Astrocyte (in vitro differentiated cells and primary cell): ENCODE measurements around the gene DNM1. TPM values are rescaled to one million over a fixed set of nuclear protein-coding genes. Genes with fewer than 3 reads are reported as not detected.

ENCODE experiments used
- DNase-seq: peaks from one replicate; pipeline ENCODE4 v3.0.0-alpha.2; 2010; ENCODE audit warnings: low read depth
- FAIRE-seq: peaks from 2 replicates; lab custom pipeline; 2011; peaks lifted over from hg19 to GRCh38; lab: Jason Lieb, UNC
- H2AFZ ChIP-seq: 2 replicates; pipeline ENCODE4 v1.6.0; 2012; ENCODE audit warnings: low read depth, low read length, inconsistent platforms
- H3K27ac ChIP-seq: 2 replicates; pipeline ENCODE4 v1.5.1; 2011; ENCODE audit warnings: low read depth, low read length, inconsistent platforms
- H3K27me3 ChIP-seq: 2 replicates; pipeline ENCODE4 v1.6.0; 2011; ENCODE audit warnings: low read length, inconsistent platforms; ENCODE audit not compliant: insufficient read depth
- H3K36me3 ChIP-seq: 2 replicates; pipeline ENCODE4 v1.5.1; 2011; ENCODE audit warnings: low read length, inconsistent platforms; ENCODE audit not compliant: insufficient read depth
- H3K4me1 ChIP-seq: 2 replicates; pipeline ENCODE4 v1.5.1; 2011; ENCODE audit warnings: low read length, inconsistent platforms; ENCODE audit not compliant: insufficient read depth
- H3K4me2 ChIP-seq: 2 replicates; pipeline ENCODE4 v1.6.0; 2012; ENCODE audit warnings: low read length, inconsistent platforms
- H3K4me3 ChIP-seq: 2 replicates; pipeline ENCODE4 v1.5.1; 2011; ENCODE audit warnings: low read depth, mild to moderate bottlenecking, low read length, inconsistent platforms; ENCODE audit not compliant: insufficient read depth
- H3K79me2 ChIP-seq: 2 replicates; pipeline ENCODE4 v1.6.0; 2012; ENCODE audit warnings: mild to moderate bottlenecking, low read length, inconsistent platforms; ENCODE audit not compliant: insufficient read depth
- H3K9ac ChIP-seq: 2 replicates; pipeline ENCODE4 v1.6.0; 2012; ENCODE audit warnings: mild to moderate bottlenecking, low read length, inconsistent platforms
- H3K9me3 ChIP-seq: 2 replicates; pipeline ENCODE4 v1.5.1; 2012; ENCODE audit warnings: low read depth, mild to moderate bottlenecking, low read length, inconsistent platforms; ENCODE audit not compliant: insufficient read depth
- H4K20me1 ChIP-seq: 2 replicates; pipeline ENCODE4 v1.6.0; 2012; ENCODE audit warnings: low read length, inconsistent platforms; ENCODE audit not compliant: insufficient read depth
- H3K27ac Mint-ChIP-seq: one replicate; pipeline ENCODE4 v1.8.0; 2021; ENCODE audit warnings: mild to moderate bottlenecking, mixed read lengths; ENCODE audit not compliant: unreplicated experiment
- H3K27me3 Mint-ChIP-seq: one replicate; pipeline ENCODE4 v1.8.0; 2021; ENCODE audit warnings: low read depth, mixed read lengths; ENCODE audit not compliant: unreplicated experiment
- H3K36me3 Mint-ChIP-seq: one replicate; pipeline ENCODE4 v1.8.0; 2021; ENCODE audit warnings: low read depth, mixed read lengths; ENCODE audit not compliant: unreplicated experiment
- H3K4me1 Mint-ChIP-seq: one replicate; pipeline ENCODE4 v1.8.0; 2021; ENCODE audit warnings: low read depth, mixed read lengths; ENCODE audit not compliant: unreplicated experiment
- H3K4me3 Mint-ChIP-seq: one replicate; pipeline ENCODE4 v1.8.0; 2021; ENCODE audit warnings: mild to moderate bottlenecking, moderate library complexity, mixed read lengths; ENCODE audit not compliant: unreplicated experiment
- H3K9me3 Mint-ChIP-seq: one replicate; pipeline ENCODE4 v1.8.0; 2021; ENCODE audit warnings: mild to moderate bottlenecking, mixed read lengths; ENCODE audit not compliant: unreplicated experiment
- CTCF ChIP-seq: IDR thresholded peaks from 2 replicates; pipeline ENCODE4 v1.5.1; 2011; ENCODE audit warnings: low read depth, mild to moderate bottlenecking, inconsistent platforms, low read length, moderate library complexity; ENCODE audit not compliant: insufficient read depth
- EZH2 ChIP-seq: IDR thresholded peaks from 2 replicates; pipeline ENCODE4 v1.6.1; 2012; ENCODE audit warnings: mild to moderate bottlenecking, low read length, inconsistent platforms; ENCODE audit not compliant: insufficient read depth
- total RNA-seq: library from RNA; stranded (reverse); gene quantifications from 2 replicates; pipeline ENCODE4 v1.2.1, GENCODE V29; 2021

Gene DNM1
- total RNA-seq, 1 donor from 2014 or later: 29.7 TPM

- no peak for FAIRE-seq
- peak within 1 kb of the TSS; percentile 31 for H3K27ac ChIP-seq
- peaks cover 13% of the 10 kb centered on the region for H4K20me1 ChIP-seq
These were observed 11.7 kb upstream of the DNM1 start, which contains the start of gene CIZ1 for GRCh38 chr9:128191406-128192046. Gene CIZ1 (minus strand): TSS chr9:128191572. CDS start chr9:128190857, 715 bp downstream.

GRCh38 chr9:128192601-128193371 lies 10.4 kb upstream of the DNM1 start:
- Histone ChIP-seq H3K9me3 (no peaks in the 10 kb centered on the region), H3K36me3 (peaks cover 9% of the 10 kb centered on the region), H3K79me2 (peaks cover 26% of the 10 kb centered on the region), H3K4me1 (peaks cover 12% of the 10 kb centered on the region), H3K9ac (peak overlapping the region; percentile 23), H2AFZ (peak overlapping the region; percentile 62), H3K27ac (no peak overlapping the region), H3K4me3 (peak overlapping the region; percentile 34), H4K20me1 (peaks cover 11% of the 10 kb centered on the region), H3K27me3 (no peaks in the 10 kb centered on the region), H3K4me2 (peak overlapping the region; percentile 97)
- no peak overlapping the region for H3K27ac Mint-ChIP-seq
- no peaks in the 10 kb centered on the region for H3K27me3 Mint-ChIP-seq
- TF ChIP-seq CTCF (no peak), EZH2 (no peak)
- H3K4me3 Mint-ChIP-seq: no peak overlapping the region
- no peaks in the 10 kb centered on the region for H3K9me3 Mint-ChIP-seq
- DNase-seq (peak; percentile 72), FAIRE-seq (no peak)
- H3K4me1 Mint-ChIP-seq: peaks cover 8% of the 10 kb centered on the region
- H3K36me3 Mint-ChIP-seq: peaks cover 3% of the 10 kb centered on the region

More at GRCh38 chr9:128191406-128192046, 11.7 kb upstream of the DNM1 start, which contains the start of gene CIZ1:
- Mint-ChIP-seq H3K9me3 (no peaks in the 10 kb centered on the region), H3K4me3 (peak within 1 kb of the TSS; percentile 96), H3K4me1 (peaks cover 8% of the 10 kb centered on the region), H3K36me3 (peaks cover 7% of the 10 kb centered on the region), H3K27me3 (no peaks in the 10 kb centered on the region), H3K27ac (peak within 1 kb of the TSS; percentile 89)
- Histone ChIP-seq H3K27me3 (no peaks in the 10 kb centered on the region), H3K36me3 (peaks cover 14% of the 10 kb centered on the region), H3K4me2 (peak within 1 kb of the TSS; percentile 97), H3K9ac (peak within 1 kb of the TSS; percentile 94), H3K4me1 (peaks cover 12% of the 10 kb centered on the region), H3K4me3 (peak within 1 kb of the TSS; percentile 82), H3K79me2 (peaks cover 26% of the 10 kb centered on the region), H3K9me3 (no peaks in the 10 kb centered on the region), H2AFZ (peak within 1 kb of the TSS; percentile 76)
- peak; percentile 63 for DNase-seq
- no peak for TF ChIP-seq EZH2
- TF ChIP-seq CTCF: peak; percentile 27
